ENCODE results near the gene ALAD.

DNA sequence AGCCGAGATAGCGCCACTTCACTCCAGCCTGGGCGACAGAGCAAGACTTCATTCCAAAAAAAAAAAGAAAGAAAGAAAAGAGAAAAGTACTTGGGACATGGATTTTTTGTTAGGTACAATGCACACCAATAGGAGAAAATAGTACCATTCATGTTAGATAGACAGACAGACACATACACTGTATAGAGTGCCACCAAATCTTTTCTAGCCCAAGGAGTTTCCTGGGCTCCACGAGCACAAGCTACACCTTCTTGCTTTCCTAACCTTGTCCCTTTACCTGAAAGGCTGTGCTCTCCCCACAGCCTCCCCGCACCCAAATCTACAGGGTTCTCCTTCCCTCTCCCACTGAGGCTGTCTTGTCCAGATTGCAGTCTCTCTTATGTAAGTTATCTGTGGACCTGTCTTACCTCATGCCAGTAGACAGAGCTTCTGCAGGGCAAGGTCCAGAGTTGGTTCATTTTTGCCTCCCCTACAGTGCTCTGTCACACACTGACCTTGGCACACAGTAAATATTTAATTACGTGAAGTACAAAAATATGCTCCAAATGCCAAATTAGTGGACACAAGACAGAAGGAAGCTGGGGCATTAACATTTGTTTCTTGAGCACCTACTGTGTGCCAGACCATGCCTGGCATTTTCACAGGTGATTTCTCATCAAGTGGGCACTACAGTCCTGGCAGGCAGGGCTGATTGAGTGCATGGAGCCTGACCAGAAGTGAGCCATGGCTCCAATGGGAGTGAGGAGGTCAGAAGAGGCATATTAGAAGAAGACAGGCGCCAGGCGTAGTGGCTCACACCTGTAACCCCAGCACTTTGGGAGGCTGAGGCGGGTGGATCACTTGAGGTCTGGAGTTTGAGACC, 5.9 kb downstream of the ALAD start:
- TF ChIP-seq, protein P1, sequence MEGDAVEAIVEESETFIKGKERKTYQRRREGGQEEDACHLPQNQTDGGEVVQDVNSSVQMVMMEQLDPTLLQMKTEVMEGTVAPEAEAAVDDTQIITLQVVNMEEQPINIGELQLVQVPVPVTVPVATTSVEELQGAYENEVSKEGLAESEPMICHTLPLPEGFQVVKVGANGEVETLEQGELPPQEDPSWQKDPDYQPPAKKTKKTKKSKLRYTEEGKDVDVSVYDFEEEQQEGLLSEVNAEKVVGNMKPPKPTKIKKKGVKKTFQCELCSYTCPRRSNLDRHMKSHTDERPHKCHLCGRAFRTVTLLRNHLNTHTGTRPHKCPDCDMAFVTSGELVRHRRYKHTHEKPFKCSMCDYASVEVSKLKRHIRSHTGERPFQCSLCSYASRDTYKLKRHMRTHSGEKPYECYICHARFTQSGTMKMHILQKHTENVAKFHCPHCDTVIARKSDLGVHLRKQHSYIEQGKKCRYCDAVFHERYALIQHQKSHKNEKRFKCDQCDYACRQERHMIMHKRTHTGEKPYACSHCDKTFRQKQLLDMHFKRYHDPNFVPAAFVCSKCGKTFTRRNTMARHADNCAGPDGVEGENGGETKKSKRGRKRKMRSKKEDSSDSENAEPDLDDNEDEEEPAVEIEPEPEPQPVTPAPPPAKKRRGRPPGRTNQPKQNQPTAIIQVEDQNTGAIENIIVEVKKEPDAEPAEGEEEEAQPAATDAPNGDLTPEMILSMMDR (IDR thresholded peaks at IDR 0.05), result no peak
- TF ChIP-seq ZFX (IDR thresholded peaks at IDR 0.05; ENCODE audit: borderline replicate concordance), result no peak
